Measurements from ENCODE around the gene ACTR6. TPM values are rescaled to one million over a fixed set of nuclear protein-coding genes. Genes with fewer than 3 reads are reported as not detected.

The ACTR6 gene
- total and polyA plus RNA-seq, 10 donors, result 15.0 to 32.4 (median 22.6) TPM

GRCh38 chr12:100214518-100214917 lies 13.9 kb downstream of the ACTR6 start:
- H3K36me3 ChIP-seq, result peaks cover 0 to 100% (median 61%) of the 10 kb centered on the region in 6 donors
- WGBS, 5 donors, result 96 to 98% (median 97%) methylated on average over 2 of the region's 2 CpGs
- intact Hi-C loops (cut with DNase I; ENCODE audit: low total_unique reads), result no loop called here

GRCh38 chr12:100215209-100215608 lies 14.6 kb downstream of the ACTR6 start:
- H3K27ac ChIP-seq, result no peak overlapping the region
- 68 to 90% (median 75%) methylated on average over 1 of the region's 1 CpG for WGBS, 5 donors
- no peaks in the 10 kb centered on the region for H3K27me3 ChIP-seq (replicated peaks in 1 of 7)
- no peak overlapping the region for H3K4me3 ChIP-seq
- H3K36me3 ChIP-seq, result peaks cover 0 to 100% (median 62%) of the 10 kb centered on the region in 6 donors
- TF ChIP-seq CTCF (IDR thresholded peaks at IDR 0.05 in 8 of 11, conservative IDR thresholded peaks at IDR 0.05 in 3 of 11), result no peak
- no peak for TF ChIP-seq POLR2A (IDR thresholded peaks at IDR 0.05)
- H3K9me3 ChIP-seq, result no peaks in the 10 kb centered on the region
- intact Hi-C loops (cut with DNase I; ENCODE audit: low total_unique reads), result no loop called here
- H3K4me1 ChIP-seq, result peaks cover 0 to 3% (median 0%) of the 10 kb centered on the region in 6 donors
- no peak for DNase-seq

More at GRCh38 chr12:100214518-100214917, 13.9 kb downstream of the ACTR6 start:
- H3K4me1 ChIP-seq, result peaks cover 0 to 3% (median 0%) of the 10 kb centered on the region in 6 donors
- H3K27ac ChIP-seq, result no peak overlapping the region
- H3K27me3 ChIP-seq (replicated peaks in 1 of 7), result no peaks in the 10 kb centered on the region
- no peak overlapping the region for H3K4me3 ChIP-seq
- TF ChIP-seq CTCF (IDR thresholded peaks at IDR 0.05 in 8 of 11, conservative IDR thresholded peaks at IDR 0.05 in 3 of 11) (no peak), POLR2AphosphoS5 (IDR thresholded peaks at IDR 0.05) (no peak), POLR2A (IDR thresholded peaks at IDR 0.05) (no peak)
- DNase-seq, result peak; percentile 6
- H3K9me3 ChIP-seq, result no peaks in the 10 kb centered on the region

- intact Hi-C loops (cut with DNase I; ENCODE audit: low total_unique reads), result no loop called here
- H3K4me3 ChIP-seq, result no peak overlapping the region
- peaks cover 0 to 3% (median 0%) of the 10 kb centered on the region in 6 donors for H3K4me1 ChIP-seq
- H3K27me3 ChIP-seq (replicated peaks in 1 of 7), result no peaks in the 10 kb centered on the region
- peak; percentile 13 for DNase-seq
- 95 to 99% (median 97%) methylated on average over 4 of the region's 4 CpGs for WGBS, 5 donors
- no peak overlapping the region for H3K27ac ChIP-seq
- H3K9me3 ChIP-seq, result no peaks in the 10 kb centered on the region
- peaks cover 0 to 100% (median 56%) of the 10 kb centered on the region in 6 donors for H3K36me3 ChIP-seq
- TF ChIP-seq CTCF (IDR thresholded peaks at IDR 0.05 in 8 of 11, conservative IDR thresholded peaks at IDR 0.05 in 3 of 11), result no peak
These were observed 15.7 kb downstream of the ACTR6 start for GRCh38 chr12:100216337-100216736.

GRCh38 chr12:100219328-100220109 lies 18.9 kb downstream of the ACTR6 start:
- TF ChIP-seq POLR2A (IDR thresholded peaks at IDR 0.05) (no peak), POLR2AphosphoS5 (IDR thresholded peaks at IDR 0.05) (no peak)
- intact Hi-C loops (cut with DNase I; ENCODE audit: low total_unique reads), result no loop called here
- H3K27me3 ChIP-seq (replicated peaks in 1 of 7), result no peaks in the 10 kb centered on the region
- peaks cover 0 to 3% (median 0%) of the 10 kb centered on the region in 6 donors for H3K4me1 ChIP-seq
- no peak overlapping the region for H3K4me3 ChIP-seq
- peaks cover 0 to 100% (median 65%) of the 10 kb centered on the region in 6 donors for H3K36me3 ChIP-seq
- no peaks in the 10 kb centered on the region for H3K9me3 ChIP-seq
- no peak for DNase-seq
- H3K27ac ChIP-seq, result no peak overlapping the region
- WGBS, 5 donors, result 86 to 90% (median 89%) methylated on average over 5 of the region's 5 CpGs
